Cerebellar nuclear complex (tissue), 1 donor: ENCODE results near the gene DBR1.

Source experiments
- DNase-seq, 2 experiments: peaks; one replicate each; lab custom pipeline; 2025; lab: John Stamatoyannopoulos, UW

The DBR1 gene

DNA sequence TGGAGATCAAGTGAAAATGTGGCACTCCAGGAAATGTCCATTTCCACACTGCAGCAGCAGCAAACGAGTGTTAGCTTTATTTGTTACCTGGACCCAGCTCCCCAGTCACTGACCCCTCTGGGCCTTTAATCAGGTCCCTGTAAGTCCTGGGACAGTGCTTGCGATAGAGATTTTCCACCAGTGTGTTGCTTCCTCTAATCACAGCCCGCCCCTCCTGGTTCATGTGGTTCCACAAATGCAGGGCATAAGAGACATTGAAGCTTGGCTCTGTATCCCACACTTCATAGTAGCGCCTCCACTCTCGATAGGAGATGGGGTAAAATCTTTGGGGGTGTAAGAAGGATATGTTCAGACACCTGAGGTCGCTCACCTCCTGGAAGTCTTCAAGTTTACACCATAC, 50.5 kb downstream of the DBR1 start:
- no peak for DNase-seq

DNA sequence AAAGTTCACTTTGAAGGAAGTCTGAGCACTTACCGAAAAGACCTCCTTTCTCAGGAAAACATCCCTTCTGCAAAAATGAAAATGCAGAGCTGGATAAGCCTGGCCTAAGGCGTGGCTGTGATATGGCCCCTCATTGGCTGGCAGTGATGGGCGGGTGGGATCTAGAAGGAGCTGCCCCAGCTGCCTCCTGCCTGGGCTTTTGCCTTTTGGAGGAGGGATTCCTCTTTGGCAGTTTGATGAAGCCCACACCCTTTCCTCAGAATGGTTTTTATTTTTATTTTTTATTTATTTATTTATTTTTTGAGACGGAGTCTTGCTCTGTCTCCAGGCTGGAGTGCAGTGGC, 55.3 kb downstream of the DBR1 start:
- DNase-seq, result no peak

GRCh38 chr3:138118612-138119422, 55.9 kb downstream of the DBR1 start:
- DNase-seq, result peak; percentile 12 to 46

GRCh38 chr3:138114988-138115971, 59.4 kb downstream of the DBR1 start, which contains the start of gene DZIP1L:
Gene DZIP1L, minus strand, starts transcription at chr3:138115608. Its CDS starts 11,637 bp downstream, at chr3:138103971.
- peak in 1 of 2 experiments; percentile 20 for DNase-seq

DNA sequence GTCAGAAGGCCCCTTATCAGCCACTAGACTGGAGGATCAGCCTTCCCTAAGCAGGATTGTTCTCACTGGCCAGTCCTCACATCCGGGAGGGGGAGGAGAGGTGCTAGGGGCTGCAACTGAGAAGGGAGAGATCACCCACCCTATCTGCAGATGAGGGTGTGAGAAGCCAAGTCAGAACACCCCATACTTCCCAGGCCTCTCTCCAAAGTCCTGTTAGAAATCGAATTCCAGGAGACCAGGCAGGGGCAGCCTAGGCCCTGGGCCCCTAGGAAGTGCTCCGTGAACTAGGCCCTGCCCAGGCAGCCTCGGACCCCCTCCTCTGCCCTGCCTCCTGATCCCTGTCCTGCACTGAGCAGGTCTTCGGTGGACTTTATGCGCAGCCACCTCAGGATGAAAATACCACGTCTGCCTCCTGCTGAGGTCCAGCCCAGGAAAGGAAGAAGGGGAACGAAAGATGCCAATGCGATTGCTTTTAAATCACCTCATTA, 60.2 kb downstream of the DBR1 start:
- no peak for DNase-seq

- no peak for DNase-seq
Observed at GRCh38 chr3:138113326-138113725, 61.4 kb downstream of the DBR1 start.

- no peak for DNase-seq
Observed at GRCh38 chr3:138112362-138112761, 62.4 kb downstream of the DBR1 start.
